Ovary (tissue), 9 donors: ENCODE results near the gene NPAS3. TPM values are rescaled to one million over a fixed set of nuclear protein-coding genes. Genes with fewer than 3 reads are reported as not detected.

Experiments
- DNase-seq, 5 donors: peaks; one replicate each; pipeline ENCODE4 v3.0.0-alpha.2; 2019 to 2020
- H3K27ac ChIP-seq, 2 donors: fragments of 200-600 bp; one replicate each; pipeline versions ENCODE4 v1.5.1 to v1.8.0; 2019 to 2022
- H3K27me3 ChIP-seq: fragments of 200-600 bp; one replicate; pipeline ENCODE4 v1.8.0; 2022
- H3K36me3 ChIP-seq: fragments of 200-600 bp; sonication (generic); one replicate; pipeline ENCODE4 v1.5.1; 2019
- H3K4me1 ChIP-seq: one replicate; pipeline ENCODE4 v1.8.1; 2013; ENCODE audit warnings: mild to moderate bottlenecking, moderate library complexity; ENCODE audit not compliant: insufficient read depth
- H3K4me3 ChIP-seq: fragments of 200-600 bp; sonication (generic); one replicate; pipeline ENCODE4 v1.5.1; 2017
- H3K9me3 ChIP-seq, 2 donors: fragments of 200-600 bp in 1 of 2; sonication (generic) in 1 of 2; one replicate each; pipeline versions ENCODE4 v1.5.1 to v1.8.1; 2013 to 2019; ENCODE audit warnings: mild to moderate bottlenecking in 1 of 2, moderate library complexity in 1 of 2
- CTCF ChIP-seq, 3 donors: fragments of 450-650 bp in 2 of 3; fragments of 200-600 bp in 1 of 3; IDR thresholded peaks; one replicate each; pipeline versions ENCODE4 v1.5.1 to v1.8.0; 2016 to 2022; ENCODE audit warnings: antibody characterized with exemption in 3 of 3, mild to moderate bottlenecking in 1 of 3
- EP300 ChIP-seq: sonication (generic); formaldehyde crosslinking; IDR thresholded peaks from one replicate; pipeline ENCODE4 v1.6.1; 2017; ENCODE audit warnings: antibody characterized with exemption
- POLR2A ChIP-seq: fragments of 450-650 bp; IDR thresholded peaks from one replicate; pipeline ENCODE4 v1.6.1; 2017; ENCODE audit warnings: antibody characterized with exemption, mild to moderate bottlenecking, moderate library complexity
- WGBS, 3 donors: extraction: QIAGEN DNeasy Blood & Tissue Kit in 1 of 3; methylation state at CpG; one replicate each; pipeline versions ENCODE4 v1.1.5 to v1.1.7; 2013 to 2017; 5-methylcytosine and 5-hydroxymethylcytosine counted together
- intact Hi-C, 4 donors: fragments of 100-400 bp; cut with DNase I; formaldehyde crosslinking; loops; one replicate each; pipeline versions ENCODE4 v1.11.0 to v1.15.1; 2022 to 2023
- polyA plus RNA-seq, 2 donors: library from polyadenylated mRNA; stranded (reverse); fragments of 200-250 nt in 1 of 2; fragments of 350-450 nt in 1 of 2; fragmentation: Illumina TruSeq in 1 of 2; extraction: RNeasy Lipid Tissue Mini Kit (QIAGEN cat#74804) in 1 of 2; gene quantifications; one replicate each; pipeline ENCODE4 v1.2.3, GENCODE V29; 2013 to 2014
- total RNA-seq, 7 donors: library from RNA; depleted of rRNA in 2 of 7; stranded (reverse); fragments of >200 nt in 2 of 7; fragmentation: NEBNext Ultra II Directional in 3 of 7; extraction: Animal tissue kit (Norgen Biotek cat#: 25700) in 3 of 7; gene quantifications; one replicate each; pipeline versions ENCODE4 v1.1.0 to v1.2.4, GENCODE V29; 2016 to 2023
- donor health status: DM: no; HTN: no; CAD: no; lungs with moderate emphysema.
- donor health status: DM: no; HTN: no; CAD: no.
- donor health status: Bipolar disorder and iron deficiency.
- donor health status: DM: yes; HTN: yes; CAD: no.
- donor health status: DM: no; HTN: no; CAD: no.
- donor health status: DM: yes; HTN: yes; CAD: no.

Gene NPAS3
- total and polyA plus RNA-seq, 9 donors = 1.9 to 15.4 (median 11.4) TPM

- intact Hi-C loops = no loop called here
- 46 to 57% (median 51%) methylated on average over 10 of the region's 10 CpGs for WGBS, 3 donors
- H3K36me3 ChIP-seq = no peaks in the 10 kb centered on the region
- H3K4me3 ChIP-seq = no peak overlapping the region
- no peak for DNase-seq
- H3K27ac ChIP-seq = no peak overlapping the region
- peaks cover 2% of the 10 kb centered on the region for H3K4me1 ChIP-seq
- no peaks in the 10 kb centered on the region for H3K9me3 ChIP-seq
- H3K27me3 ChIP-seq = no peaks in the 10 kb centered on the region
- TF ChIP-seq CTCF (IDR thresholded peaks at IDR 0.05) (no peak), POLR2A (no peak), EP300 (no peak)
Measured at GRCh38 chr14:33229269-33229929, 290.7 kb downstream of the NPAS3 start.

- intact Hi-C loops = no loop called here
- peaks cover 2% of the 10 kb centered on the region for H3K4me1 ChIP-seq
- no peaks in the 10 kb centered on the region for H3K9me3 ChIP-seq
- no peak for DNase-seq
- TF ChIP-seq EP300 (no peak), CTCF (IDR thresholded peaks at IDR 0.05) (no peak), POLR2A (no peak)
- no peaks in the 10 kb centered on the region for H3K27me3 ChIP-seq
- 34 to 36% (median 34%) methylated on average over 3 of the region's 3 CpGs for WGBS, 3 donors
- H3K36me3 ChIP-seq = no peaks in the 10 kb centered on the region
- H3K27ac ChIP-seq = no peak overlapping the region
- no peak overlapping the region for H3K4me3 ChIP-seq
Measured at GRCh38 chr14:33230021-33230420, 291.3 kb downstream of the NPAS3 start.

- Histone ChIP-seq H3K9me3 (no peaks in the 10 kb centered on the region), H3K27ac (no peak overlapping the region), H3K4me1 (peaks cover 2% of the 10 kb centered on the region), H3K4me3 (no peak overlapping the region), H3K27me3 (no peaks in the 10 kb centered on the region), H3K36me3 (no peaks in the 10 kb centered on the region)
- 90 to 97% (median 93%) methylated on average over 3 of the region's 3 CpGs for WGBS, 3 donors
- intact Hi-C loops = no loop called here
- TF ChIP-seq CTCF (IDR thresholded peaks at IDR 0.05) (no peak), POLR2A (no peak), EP300 (no peak)
- DNase-seq = no peak
Measured at GRCh38 chr14:33232031-33232430, 293.4 kb downstream of the NPAS3 start.

GRCh38 chr14:33237115-33237740, 298.5 kb downstream of the NPAS3 start:
- no peak for TF ChIP-seq EP300
- TF ChIP-seq CTCF (IDR thresholded peaks at IDR 0.05) = no peak
- TF ChIP-seq POLR2A = no peak
- intact Hi-C loops = no loop called here
- H3K4me3 ChIP-seq = no peak overlapping the region
- WGBS, 3 donors = 61 to 72% (median 63%) methylated on average over 4 of the region's 4 CpGs
- H3K27ac ChIP-seq = no peak overlapping the region
- H3K9me3 ChIP-seq = no peaks in the 10 kb centered on the region
- DNase-seq = no peak
- H3K4me1 ChIP-seq = no peaks in the 10 kb centered on the region
- no peaks in the 10 kb centered on the region for H3K36me3 ChIP-seq
- no peaks in the 10 kb centered on the region for H3K27me3 ChIP-seq
